NCI-H345 (cell line): ENCODE data around the gene TMEM171.

Source experiments
- DNase-seq: peaks from one replicate; lab custom pipeline; 2025; lab: John Stamatoyannopoulos, UW

TMEM171 gene

DNA sequence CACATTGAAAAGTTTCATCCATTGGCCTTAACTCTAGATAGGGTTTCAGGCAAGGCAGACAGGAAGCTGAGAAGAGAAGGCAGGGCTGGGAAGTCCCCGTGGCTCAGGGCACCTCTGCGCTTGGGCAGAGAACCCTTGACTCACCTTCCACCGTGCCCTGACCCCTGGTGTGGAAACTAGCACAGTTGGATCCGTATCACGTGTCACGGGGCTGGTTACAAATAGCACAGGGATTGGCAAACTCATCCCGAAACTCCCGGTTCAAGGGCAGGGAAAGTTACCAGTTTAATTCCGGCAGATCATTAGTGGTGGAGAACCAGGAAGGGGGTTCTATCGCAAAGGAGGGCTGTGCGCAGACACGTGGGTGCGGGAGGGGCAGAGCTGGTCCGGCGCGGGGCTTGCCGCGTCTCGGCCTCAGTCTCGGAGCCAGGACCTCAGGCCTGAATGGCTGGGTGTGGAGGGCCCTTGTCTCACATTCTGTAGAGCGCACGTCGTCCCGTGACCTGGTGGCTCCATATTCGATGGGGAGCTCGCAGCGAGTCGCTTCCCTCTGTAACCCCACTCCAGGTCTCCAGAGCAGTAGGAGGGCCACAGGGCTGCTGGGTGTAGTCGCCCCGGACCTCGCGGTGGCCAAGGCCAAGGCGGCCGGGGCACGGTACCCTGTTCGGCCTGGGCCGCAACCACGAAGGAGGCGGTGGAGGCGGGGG lies 771 bp upstream of the TMEM171 start:
- DNase-seq = no peak

DNA sequence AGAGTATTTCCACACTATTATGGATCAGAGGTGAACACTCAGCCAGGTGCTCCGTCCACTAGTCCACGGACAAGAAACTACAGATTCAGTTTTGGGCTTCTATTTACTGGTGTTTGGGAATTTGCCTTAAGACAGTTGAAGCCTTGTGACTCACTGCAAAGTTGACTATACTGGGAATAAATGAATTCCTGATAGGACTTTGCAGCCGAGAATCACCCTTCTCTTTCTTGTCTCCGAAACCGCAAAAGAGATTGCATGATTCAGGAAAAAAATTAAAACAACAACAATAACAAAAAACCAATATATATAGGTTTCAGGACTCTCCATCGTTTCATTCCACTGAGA lies 716 bp downstream of the TMEM171 start:
- no peak for DNase-seq

DNA sequence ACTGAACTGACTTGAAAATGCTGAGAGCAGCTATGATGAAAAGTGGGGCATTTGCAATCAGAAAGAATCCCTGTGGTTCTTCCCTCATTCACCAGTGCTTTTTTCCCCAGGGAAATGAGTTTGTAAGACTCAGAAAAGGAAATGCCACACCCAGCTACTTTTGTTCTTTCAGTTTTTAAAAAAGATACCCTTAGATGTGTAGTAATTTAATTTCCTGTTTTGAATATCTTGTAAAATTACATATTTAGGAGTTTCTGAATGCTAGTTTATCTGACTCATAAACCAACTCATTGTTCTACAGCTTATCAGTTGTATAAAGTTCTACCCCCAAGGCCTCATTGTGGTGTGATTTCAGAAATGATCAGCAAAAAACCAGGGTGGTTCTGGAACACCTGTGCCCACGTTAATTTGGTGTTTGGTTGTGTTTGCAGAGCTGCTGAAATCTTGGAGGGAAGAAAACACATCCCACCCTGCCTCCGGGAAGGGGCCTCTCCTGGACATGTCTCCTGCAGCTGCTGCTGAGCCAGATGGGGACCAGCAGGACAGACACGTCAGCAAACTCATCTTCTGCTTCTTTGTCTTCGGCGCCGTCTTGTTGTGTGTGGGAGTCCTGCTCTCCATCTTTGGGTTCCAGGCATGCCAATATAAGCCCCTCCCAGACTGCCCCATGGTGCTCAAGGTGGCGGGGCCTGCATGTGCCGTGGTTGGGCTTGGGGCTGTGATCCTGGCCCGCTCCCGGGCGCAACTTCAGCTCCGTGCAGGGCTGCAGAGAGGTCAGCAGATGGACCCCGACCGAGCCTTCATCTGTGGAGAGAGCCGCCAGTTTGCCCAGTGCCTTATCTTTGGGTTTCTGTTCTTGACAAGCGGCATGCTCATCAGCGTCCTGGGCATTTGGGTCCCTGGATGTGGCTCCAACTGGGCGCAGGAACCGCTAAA lies 2.8 kb downstream of the TMEM171 start:
- no peak for DNase-seq

DNA sequence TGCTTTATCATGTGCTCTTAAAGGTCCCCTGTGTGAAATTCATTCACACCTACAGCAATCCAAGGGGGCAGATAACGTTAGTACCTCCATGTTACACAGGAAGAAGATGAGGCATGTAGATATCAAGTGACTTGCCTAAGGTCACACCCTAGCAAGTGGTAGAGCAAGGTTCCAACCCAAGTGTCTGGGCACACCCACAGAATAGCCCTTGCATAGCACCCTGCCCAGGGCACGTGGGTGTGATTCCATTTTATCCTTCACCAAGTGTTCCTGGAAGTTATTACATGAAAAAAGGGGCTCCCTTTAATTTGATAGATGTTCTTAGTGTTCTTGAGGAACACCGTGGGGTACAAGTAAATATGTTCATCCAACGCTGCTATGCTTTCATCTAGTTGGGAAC lies 4.9 kb downstream of the TMEM171 start:
- no peak for DNase-seq

DNA sequence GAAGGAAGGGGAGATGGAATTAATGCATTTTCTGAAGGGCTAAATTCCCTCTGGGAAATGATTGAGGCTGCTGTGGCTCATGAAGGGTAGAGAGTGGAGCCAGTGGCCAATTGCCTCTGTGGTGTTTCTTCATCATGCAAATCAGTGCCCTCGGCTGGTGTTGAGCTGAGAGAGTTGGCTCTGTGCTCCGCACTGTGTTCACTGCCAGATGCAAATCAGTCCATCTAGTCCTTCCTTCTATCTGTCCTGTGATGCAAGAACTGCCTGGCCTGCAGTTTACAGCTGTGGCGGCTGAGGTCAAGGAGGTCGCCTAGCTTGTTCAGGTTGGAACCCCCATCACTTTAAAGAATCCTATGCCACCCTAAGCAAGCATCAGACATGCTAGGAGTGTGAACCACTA lies 6.0 kb downstream of the TMEM171 start:
- no peak for DNase-seq

DNA sequence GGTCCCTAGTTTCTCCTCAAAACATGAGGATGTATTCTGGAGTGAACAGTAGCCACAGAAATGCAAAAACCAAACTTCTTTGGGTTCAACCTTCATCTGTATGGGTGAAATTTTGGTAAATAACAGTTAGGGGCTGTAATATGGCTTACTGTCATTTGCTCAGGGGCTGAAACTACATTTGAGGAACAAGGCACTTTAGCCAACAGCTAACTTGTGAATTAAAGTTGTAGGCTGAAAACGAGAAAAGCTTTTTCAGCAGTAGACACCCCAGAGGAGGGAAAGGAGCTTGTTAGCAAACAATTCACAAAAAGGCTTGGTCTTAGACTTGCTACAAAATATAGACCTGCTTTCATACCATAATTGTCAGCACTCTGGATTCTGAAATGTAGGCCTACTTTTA lies 6.6 kb downstream of the TMEM171 start:
- no peak for DNase-seq

DNA sequence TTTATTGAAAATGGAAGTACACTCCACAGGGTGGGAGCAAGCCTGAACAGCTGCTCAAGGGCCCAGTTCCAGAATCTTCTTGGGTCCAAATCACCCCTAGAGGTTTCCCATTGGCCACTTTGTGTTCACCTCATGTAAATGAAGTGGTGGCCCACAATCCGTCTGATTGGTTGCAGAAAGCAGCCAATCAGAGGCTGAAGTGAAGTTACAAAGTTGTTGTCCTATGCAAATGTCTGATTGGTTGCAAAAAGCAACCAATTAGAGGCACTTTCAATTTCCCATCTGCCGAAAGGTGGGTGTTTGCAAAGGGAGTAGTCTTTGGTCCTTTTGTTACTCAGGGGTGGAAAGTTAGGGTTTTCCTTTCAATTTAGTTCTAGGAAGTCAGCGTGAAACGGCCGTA lies 8.8 kb downstream of the TMEM171 start:
- no peak for DNase-seq

DNA sequence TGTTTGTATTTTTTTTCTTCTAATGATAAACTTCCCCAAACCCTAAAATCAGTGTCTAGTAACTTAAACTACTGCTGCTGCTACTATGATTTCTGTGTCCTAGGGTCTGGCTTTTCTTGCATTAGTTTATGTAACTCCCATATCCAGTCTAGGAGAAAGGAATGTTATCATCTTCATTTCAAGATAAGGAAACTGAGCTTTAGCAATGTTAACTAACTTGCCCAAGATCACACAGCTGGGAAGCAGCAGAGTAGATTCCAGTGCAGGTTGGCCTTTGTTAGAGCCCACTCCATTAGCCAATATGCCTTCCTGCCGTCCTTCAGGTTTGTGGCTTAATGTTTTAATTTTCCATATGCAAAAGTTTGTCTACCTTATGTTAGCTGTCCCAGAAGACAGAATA lies 10.4 kb downstream of the TMEM171 start:
- no peak for DNase-seq

DNA sequence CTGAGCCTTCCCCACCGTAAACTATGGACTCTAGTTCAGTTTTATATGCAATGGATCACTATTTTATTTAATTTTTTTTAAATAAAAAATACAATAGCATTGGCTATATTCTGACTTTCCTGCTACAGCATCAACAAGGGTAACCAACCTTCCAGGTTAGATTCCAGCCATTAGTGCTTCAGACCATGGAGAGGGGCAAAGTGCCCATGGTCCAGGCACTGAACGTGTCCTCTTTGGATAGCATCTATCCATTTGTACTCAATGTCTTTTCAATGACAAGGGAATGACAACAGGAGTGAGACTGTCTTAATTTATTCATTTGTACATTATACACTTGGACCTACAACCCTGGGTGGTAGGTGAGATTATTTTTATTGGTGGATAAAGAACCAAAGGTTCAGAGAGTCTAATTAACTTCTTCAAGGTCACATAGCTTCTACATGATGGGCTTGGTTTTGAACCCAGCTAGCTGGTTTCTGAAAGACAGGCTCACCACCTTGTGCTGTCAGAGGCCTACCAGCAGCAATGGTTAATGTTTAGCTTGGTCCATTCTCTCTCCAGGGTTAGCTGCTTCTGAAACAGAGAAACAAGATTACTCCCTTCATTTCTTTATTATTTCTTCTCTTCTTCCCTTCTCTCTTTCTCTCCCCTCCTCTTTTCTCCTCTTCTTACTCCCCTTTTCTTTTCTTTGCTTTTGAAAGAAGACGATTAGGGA lies 11.5 kb downstream of the TMEM171 start:
- DNase-seq = no peak

DNA sequence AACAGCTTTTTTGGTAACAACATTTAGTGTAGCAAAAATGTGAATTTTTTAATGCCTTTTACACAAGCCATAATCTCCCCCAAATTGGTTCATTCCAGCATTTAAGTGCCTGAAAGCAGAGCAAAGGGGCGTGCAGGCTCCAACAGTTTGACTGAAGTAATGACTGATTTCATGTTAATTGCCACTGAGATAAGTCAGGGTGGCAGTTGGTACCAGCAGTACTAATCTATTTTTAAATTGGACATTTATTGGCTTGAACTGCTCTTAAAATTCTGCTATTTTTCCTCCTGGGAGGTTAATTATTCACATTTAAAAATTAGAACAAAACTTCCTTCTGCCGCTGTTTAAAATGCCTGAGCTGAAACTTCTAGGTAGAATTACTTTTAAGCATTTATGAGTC lies 12.4 kb downstream of the TMEM171 start:
- no peak for DNase-seq

DNA sequence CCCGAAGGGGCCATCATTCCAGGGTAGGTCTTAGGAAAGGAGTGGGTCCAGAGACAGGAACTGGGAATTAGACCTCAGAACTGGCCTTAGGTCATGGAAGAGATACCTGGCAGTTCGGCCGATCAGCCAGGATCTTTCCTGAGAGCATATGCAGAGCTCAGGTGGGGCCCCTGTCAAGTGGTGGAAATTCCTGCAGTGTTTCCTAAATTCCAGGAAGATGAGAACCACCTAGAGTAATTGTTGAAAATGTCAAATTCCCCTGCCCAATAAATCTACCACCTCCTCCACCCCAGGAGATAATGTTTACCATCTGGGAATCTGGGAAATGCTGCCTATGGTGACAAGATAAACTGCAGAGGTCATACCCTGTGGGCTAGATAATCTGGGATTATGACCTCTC lies 14.6 kb downstream of the TMEM171 start:
- DNase-seq = no peak

DNA sequence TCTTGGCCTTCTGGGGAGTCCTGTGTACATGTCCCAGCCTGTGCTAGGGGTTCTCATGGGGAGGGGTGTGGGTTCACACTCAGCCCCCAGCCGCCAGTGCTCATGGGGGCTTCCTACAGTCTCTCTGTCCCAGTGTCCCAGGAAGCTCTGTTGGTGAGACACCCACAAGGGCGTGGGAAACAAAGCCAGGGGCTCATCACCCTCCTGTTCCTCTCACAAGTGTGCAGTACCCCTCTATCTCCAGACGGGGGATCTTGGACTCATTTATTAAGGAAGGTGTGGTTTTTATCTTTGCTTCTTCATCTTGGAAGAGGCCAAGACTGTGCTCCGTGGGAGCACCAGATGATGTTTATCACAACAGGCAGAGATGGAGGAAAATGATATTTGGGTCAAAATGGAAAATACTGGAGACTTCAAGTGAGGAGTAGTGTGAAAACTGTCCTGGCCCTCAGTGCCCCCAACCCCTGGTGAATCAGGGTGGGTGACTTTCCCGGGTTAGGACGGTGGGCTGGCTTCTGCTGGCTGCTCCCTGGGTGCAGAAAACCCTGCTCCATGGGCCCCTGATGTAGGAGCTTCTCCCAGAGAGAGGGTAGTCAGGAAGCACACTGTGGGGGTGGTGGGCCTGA lies 15.2 kb downstream of the TMEM171 start:
- DNase-seq = no peak

DNA sequence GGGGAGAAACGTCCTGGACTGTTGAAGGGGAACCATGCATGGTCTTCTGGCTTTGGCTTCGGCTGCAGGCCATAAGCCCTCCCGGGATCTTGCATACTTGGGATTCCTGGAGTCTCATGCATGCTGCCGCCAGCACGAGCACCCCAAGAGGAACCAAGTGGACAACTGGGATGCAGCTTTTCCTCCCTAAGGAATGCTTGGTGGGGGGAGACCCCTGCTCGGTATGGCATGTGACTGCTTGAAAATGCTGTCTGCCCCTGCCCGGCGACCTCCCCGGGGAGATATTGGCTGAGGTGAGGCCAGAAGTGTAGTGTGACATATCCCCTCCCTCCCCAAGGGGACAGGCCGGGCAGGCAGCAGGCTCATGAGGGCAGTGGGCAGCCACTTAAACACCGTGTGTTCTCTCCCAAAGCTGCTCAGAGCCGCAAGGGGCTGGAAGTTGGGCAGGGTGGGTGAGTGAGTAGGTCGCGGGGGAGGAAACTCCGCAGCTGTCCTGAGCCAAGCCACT lies 15.7 kb downstream of the TMEM171 start:
- DNase-seq = no peak

DNA sequence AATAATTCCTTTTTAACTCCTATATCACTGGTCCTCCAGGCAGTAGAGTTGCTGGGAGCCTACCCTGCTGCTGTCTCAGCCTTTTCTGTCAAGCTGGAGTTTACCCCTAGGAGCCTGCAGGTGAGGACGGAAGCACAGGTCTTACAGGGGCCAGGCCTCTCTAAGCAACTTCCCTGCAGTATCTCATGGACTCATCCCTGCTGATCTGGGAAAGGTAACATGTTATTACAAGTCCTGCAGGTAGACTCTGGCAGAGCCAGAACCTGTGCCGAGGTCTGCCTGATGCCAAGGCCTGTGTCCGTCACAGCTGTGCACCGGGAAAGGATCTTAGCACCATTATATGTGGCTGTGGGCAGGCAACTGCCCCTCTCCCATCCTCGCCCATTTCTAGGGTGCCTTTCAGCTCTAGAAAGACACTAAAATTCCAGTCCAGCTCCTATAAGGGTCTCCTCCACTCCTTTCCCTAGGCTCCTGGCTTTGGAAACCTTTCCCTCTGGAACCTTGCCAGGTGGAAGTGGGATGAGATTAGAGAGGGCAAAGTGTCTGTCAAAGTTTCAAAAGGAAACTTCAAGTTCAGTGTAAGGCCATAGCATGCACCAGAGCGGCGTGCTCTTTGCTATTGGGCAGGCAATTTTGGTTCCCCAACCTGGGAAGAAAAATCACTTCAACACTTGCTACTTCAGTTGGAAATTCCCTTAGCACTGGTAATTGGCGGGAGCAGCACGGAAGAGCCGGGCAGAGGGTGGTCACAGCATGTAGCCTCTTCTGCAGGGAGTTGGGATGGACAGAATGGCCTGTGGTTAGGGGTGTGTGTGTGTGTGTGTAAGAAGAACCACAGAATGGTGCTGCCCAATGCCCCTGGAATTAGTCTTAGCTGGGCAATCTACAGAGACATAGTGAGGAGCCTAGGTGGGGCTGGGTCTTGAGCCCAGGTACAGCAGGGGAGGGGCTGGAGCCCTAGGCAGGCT lies 17.5 kb downstream of the TMEM171 start:
- no peak for DNase-seq

DNA sequence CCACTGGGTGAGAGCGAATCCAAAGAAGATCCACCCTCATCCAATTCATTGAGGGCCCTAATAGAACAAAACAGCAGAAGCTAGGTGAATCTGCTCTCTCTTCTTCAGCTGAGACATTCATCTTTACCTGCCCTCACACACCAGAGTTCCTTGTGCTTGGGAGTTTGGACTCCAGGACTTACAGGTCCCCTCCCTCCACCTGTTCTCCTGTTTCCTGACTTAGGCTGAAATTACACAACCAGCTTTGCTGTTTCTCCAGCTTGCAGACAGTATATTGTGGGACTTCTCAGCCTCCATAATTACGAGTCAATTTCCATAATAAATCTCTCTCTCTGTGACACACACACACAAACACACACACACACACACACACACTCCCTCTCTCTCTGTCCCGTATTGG lies 19.1 kb downstream of the TMEM171 start:
- DNase-seq = no peak

DNA sequence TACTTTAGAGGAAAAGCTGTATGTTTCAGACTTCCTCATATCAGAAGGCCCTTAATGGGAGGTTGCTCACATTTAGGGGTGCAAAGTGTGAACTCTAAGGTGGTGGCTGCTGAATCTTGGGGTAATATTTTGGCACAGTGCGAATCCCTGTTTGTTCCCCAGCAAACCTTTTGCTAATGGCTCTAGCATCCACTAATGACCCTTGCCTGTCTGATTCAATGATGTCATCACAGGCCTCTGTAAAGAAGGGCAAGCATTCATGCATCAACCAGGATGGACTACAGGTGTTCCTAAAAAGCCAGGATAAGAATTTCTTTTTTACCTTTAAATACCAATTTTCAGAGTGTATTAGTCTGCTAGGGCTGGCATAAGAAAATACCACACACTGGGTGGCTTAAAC lies 20.4 kb downstream of the TMEM171 start:
- DNase-seq = no peak

DNA sequence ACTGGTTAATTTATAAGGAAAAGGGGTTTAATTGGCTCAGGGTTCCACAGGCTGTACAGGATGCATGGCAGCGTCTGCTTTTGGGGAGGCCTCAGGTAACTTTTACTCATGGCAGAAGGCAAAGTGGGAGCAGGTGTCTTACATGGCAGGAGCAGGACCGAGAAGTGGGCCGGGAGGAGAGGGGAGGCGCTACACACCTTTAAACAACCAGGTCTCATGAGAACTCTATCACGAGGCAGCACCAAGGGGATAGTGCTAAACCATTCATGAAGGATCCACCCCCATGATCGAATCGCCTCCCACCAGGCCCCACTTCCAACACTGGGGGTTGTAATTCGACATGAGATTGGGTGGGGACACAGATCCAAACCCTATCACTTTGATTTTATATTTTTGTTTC lies 21.7 kb downstream of the TMEM171 start:
- DNase-seq = no peak

DNA sequence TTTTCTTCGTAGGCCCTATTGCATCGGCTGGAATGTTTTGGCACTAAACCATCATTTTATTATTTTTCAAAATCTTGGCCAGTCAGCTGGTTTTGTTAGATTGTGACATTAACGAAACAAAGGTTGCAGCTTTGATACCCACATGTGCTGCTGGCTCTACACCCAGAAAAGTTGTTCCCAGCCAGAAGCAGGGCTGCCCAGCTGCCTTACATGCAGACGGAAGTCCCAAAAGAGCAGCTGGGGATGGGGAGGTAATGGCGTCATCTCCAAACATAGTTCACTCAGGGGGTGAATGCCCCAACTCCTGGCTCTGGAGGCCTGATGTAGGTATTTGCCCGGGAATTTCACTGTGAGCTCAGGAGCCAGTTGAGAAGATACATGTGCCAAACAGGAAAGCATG lies 23.3 kb downstream of the TMEM171 start:
- DNase-seq = no peak

DNA sequence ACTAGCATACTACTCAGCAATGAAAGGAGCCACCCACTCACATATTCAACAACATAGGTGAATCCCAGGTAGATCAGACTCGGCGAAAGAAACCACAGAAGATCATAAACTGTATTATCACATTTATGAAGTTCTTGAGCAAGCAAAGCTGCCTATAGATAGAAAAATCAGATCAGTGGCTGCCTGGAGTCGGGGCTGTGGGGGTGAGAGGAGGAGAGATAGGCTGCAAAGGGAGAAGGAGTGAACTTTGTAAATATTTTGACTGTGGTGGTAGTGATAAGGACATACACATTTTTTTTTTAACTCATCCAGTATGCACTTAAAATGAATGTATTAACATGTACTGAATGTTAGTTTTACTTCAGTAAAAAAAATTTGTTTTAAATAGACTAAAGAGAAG lies 29.2 kb downstream of the TMEM171 start:
- no peak for DNase-seq

DNA sequence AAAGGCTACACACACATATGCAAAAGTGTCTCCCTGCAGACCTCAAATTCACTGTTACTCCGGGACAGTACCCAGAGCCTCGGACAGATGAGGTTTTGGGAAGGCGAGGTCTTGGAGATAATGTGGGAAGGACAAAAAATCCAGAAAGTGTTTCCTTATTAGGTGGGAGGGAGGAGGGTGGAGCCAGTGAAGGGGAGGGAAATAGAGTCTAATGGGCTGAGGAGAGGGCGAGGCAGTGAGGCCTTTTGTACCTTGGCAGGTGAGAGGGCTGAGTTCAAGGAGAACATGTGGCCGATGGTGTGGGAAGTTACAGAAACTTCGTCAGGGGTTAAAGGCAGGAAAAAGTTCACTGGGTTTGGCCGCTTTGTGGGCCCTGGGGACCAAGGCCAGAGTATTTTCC lies 30.5 kb downstream of the TMEM171 start:
- no peak for DNase-seq

DNA sequence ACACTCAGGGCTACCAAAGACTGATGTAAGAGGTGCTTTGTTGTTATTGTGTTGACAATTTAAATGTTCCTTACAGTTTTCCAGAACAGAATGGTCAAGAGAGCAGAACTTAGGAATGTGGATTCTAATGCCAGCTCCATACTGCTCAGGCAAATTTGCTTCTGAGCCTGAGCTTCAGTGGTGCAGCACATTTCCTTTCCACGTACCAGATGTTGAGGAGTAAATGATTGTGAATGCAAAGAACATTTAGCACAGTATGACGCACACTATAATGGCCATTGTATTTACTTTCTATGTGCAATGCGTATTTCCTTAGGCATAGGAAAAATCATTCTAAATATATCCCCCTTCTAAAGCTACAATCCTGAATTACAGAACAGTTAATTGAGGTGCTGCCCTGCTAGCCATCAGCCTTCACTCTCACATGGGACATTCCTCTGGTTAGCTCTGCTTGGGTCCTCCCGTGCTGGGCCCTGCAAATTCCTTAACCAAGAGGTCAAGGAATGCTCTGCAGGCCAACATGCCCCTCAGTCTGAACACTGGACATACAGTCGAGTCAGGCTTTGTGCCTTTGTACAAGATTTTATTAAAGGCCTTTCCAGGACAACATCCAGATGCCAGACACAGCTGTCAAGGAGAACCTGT lies 31.5 kb downstream of the TMEM171 start:
- DNase-seq = no peak
